ENCODE measurements around the gene RASGRP1. TPM values are rescaled to one million over a fixed set of nuclear protein-coding genes. Genes with fewer than 3 reads are reported as not detected.

The RASGRP1 gene
- polyA plus RNA-seq, 1 donor: 2.9 TPM

DNA sequence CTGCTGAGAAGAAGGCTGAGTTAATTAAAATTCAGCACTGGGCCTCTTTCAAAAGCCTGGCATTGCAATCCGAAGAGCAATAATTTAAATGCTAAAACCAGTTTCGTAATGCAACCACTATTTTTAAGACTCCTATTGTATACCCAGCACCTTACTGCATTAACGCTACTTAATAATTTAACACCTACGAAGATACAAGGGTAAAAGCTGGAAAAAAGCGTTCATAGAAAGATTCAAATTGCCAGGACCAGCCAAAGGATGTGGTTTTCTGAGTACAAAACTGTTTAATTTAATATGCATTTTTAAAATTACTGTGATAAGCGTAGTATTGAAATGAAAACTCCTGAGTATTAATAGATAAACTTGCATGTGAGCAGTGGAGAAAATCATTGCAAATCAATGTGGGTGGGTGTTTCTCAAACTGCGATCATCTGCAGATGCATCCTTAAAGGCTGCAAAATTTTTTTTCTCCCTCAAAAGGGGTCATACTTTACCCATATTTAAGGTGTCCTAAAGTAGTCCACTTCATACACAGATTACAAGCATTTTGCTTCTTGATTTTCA lies 12.9 kb upstream of the RASGRP1 start:
- H3K4me3 ChIP-seq (ENCODE audit: low read length): no peak overlapping the region
- no peaks in the 10 kb centered on the region for H3K9me3 ChIP-seq (ENCODE audit: control insufficient read depth, low read depth, low read length)
- H3K27ac ChIP-seq (ENCODE audit: low read length): no peak overlapping the region
- H3K4me1 ChIP-seq (ENCODE audit: control insufficient read depth, insufficient read depth, low read length): no peaks in the 10 kb centered on the region
- WGBS (ENCODE audit: insufficient coverage, low lambda C conversion rate): 89% methylated on average over 3 of the region's 7 CpGs
- no peaks in the 10 kb centered on the region for H3K36me3 ChIP-seq (ENCODE audit: control insufficient read depth, insufficient read depth, low read length)
- H3K27me3 ChIP-seq (ENCODE audit: control insufficient read depth, insufficient read depth, low read length): no peaks in the 10 kb centered on the region
- DNase-seq: no peak

DNA sequence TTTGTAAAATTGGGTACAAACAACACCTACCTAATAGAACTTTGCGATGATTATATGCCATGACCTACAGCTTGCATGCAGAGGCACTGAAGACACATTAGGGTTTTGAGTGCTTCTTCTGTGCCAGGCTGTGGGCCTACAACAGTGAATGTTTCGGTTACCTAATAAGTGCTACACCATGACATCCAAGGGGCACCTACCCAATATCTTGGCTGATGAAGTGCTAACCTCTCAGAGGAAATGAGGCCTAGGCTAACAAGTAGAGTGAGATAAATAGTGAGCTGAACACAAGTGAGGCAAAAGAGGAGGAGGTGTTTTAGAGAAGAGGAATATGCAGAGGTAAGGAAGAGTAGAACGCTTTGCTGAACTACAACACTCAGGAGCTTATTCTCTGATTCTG lies 12.2 kb upstream of the RASGRP1 start:
- Histone ChIP-seq H3K27ac (ENCODE audit: low read length) (no peak overlapping the region), H3K36me3 (ENCODE audit: control insufficient read depth, insufficient read depth, low read length) (no peaks in the 10 kb centered on the region), H3K4me3 (ENCODE audit: low read length) (no peak overlapping the region), H3K4me1 (ENCODE audit: control insufficient read depth, insufficient read depth, low read length) (no peaks in the 10 kb centered on the region), H3K27me3 (ENCODE audit: control insufficient read depth, insufficient read depth, low read length) (no peaks in the 10 kb centered on the region), H3K9me3 (ENCODE audit: control insufficient read depth, low read depth, low read length) (no peaks in the 10 kb centered on the region)
- DNase-seq: no peak
- WGBS (ENCODE audit: insufficient coverage, low lambda C conversion rate): no CpG with 5 or more reads among the region's 3 CpGs

DNA sequence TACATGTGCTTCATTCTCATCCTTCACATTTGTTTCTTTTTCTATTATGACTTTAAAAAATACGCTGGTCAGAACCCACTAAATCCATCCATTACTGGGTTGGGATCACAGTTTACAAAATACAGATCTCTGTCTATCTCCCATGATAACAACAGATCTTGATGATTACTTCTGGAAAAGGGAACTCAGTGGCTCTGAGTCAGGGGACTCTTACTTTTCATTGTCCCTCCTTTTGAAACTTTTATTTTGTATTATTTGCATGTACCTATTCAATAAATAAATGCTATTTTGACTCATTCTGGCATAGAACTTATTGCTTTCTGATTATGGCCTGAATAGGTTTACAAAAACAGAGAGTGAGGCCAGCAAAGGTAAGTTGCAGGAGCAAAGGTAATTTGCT lies 11.6 kb upstream of the RASGRP1 start:
- H3K36me3 ChIP-seq (ENCODE audit: control insufficient read depth, insufficient read depth, low read length): no peaks in the 10 kb centered on the region
- H3K27me3 ChIP-seq (ENCODE audit: control insufficient read depth, insufficient read depth, low read length): no peaks in the 10 kb centered on the region
- no CpG with 5 or more reads among the region's 1 CpG for WGBS (ENCODE audit: insufficient coverage, low lambda C conversion rate)
- no peak for DNase-seq
- no peak overlapping the region for H3K4me3 ChIP-seq (ENCODE audit: low read length)
- H3K27ac ChIP-seq (ENCODE audit: low read length): no peak overlapping the region
- H3K9me3 ChIP-seq (ENCODE audit: control insufficient read depth, low read depth, low read length): no peaks in the 10 kb centered on the region
- no peaks in the 10 kb centered on the region for H3K4me1 ChIP-seq (ENCODE audit: control insufficient read depth, insufficient read depth, low read length)

DNA sequence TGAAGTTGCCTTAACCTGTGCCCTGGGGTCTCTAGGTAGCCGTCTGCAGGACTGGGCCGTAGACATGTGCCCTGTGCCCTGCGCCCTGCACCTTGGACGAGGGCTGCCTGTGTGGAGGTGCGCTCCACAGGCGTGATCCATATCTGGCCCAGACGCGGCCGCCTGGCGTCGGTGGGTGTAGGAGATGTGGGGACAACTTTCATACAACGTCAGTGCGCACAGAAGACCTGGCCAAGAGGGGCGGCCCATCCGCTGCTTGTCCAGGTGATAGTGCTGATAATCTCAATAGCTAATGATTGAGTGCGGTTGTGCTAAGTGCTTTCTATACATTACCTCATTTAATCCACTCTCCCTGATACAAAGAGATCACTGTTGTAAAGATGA lies 665 bp upstream of the RASGRP1 start:
- peaks cover 10% of the 10 kb centered on the region for H3K4me1 ChIP-seq (ENCODE audit: control insufficient read depth, insufficient read depth, low read length)
- peaks cover 19% of the 10 kb centered on the region for H3K27me3 ChIP-seq (ENCODE audit: control insufficient read depth, insufficient read depth, low read length)
- no peaks in the 10 kb centered on the region for H3K36me3 ChIP-seq (ENCODE audit: control insufficient read depth, insufficient read depth, low read length)
- peaks cover 3% of the 10 kb centered on the region for H3K9me3 ChIP-seq (ENCODE audit: control insufficient read depth, low read depth, low read length)
- WGBS (ENCODE audit: insufficient coverage, low lambda C conversion rate): no CpG with 5 or more reads among the region's 16 CpGs
- no peak overlapping the region for H3K27ac ChIP-seq (ENCODE audit: low read length)
- H3K4me3 ChIP-seq (ENCODE audit: low read length): peak overlapping the region; percentile 57
- DNase-seq: no peak

DNA sequence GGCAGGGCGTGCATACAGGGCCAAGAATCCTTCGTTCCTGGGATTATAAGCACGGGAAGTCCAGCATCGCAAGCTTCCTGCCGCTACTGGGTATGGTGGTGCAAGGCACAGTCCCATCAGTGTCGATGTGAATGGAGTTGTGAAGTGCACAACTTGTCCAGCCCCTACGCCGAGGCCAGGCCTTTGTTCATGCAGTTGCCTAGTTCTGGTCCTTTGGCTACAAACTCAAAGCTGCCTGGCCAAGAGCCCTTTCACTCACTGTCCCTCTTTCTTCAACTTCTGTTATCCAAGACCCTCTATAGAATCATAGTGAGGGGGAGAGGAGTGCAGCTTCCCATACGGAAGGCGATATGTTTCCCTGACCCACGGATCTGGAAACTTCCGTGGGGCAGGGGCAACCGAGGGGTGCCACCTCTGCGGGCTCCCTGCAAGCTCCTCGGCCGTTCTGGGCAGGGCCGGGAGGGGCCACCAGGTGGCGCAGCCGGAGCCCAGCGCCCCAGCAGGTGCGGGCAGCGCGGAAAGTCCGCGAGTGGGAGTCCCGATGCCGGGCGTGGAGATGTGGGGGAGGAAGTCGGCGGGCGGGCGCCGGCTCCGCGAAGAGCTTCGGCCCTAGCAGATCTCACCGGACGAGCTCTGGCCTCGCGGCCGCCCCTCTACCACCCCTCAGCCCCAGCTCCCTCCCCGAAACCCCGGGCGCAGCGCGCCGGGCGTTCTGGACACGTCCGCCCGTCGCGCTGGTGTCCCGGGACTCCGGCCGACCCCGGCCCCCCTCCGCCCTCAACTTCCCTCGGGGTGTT lies 693 bp downstream of the RASGRP1 start:
- Histone ChIP-seq H3K27ac (ENCODE audit: low read length) (no peak overlapping the region), H3K27me3 (ENCODE audit: control insufficient read depth, insufficient read depth, low read length) (peaks cover 19% of the 10 kb centered on the region), H3K9me3 (ENCODE audit: control insufficient read depth, low read depth, low read length) (peaks cover 3% of the 10 kb centered on the region), H3K4me1 (ENCODE audit: control insufficient read depth, insufficient read depth, low read length) (peaks cover 10% of the 10 kb centered on the region), H3K4me3 (ENCODE audit: low read length) (peak overlapping the region; percentile 43), H3K36me3 (ENCODE audit: control insufficient read depth, insufficient read depth, low read length) (no peaks in the 10 kb centered on the region)
- peak; percentile 55 to 72 for DNase-seq
- WGBS (ENCODE audit: insufficient coverage, low lambda C conversion rate): 10% methylated on average over 2 of the region's 59 CpGs

DNA sequence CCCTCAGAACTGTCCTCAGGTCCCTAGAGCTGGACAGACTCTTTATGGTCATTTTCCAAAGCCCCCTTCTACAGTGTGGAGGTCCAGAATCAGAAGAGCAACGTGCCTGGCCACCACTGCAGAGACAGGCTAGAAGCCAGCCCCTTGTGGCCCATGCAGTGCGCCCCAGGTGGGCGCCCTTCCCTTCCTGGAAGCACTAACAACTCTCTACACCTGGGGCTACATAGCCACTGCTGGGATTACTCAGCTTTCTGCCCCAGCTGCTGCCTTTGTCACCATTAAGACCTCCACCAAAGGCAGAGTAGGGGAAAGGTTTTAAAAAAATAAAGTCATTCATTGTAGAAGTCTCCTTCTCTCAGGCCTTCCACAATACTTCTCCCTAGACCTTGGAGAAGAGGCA lies 2.3 kb downstream of the RASGRP1 start:
- WGBS (ENCODE audit: insufficient coverage, low lambda C conversion rate): no CpG with 5 or more reads among the region's 3 CpGs
- peaks cover 15% of the 10 kb centered on the region for H3K4me1 ChIP-seq (ENCODE audit: control insufficient read depth, insufficient read depth, low read length)
- no peaks in the 10 kb centered on the region for H3K36me3 ChIP-seq (ENCODE audit: control insufficient read depth, insufficient read depth, low read length)
- peaks cover 19% of the 10 kb centered on the region for H3K27me3 ChIP-seq (ENCODE audit: control insufficient read depth, insufficient read depth, low read length)
- H3K27ac ChIP-seq (ENCODE audit: low read length): no peak overlapping the region
- peaks cover 3% of the 10 kb centered on the region for H3K9me3 ChIP-seq (ENCODE audit: control insufficient read depth, low read depth, low read length)
- no peak for DNase-seq
- no peak overlapping the region for H3K4me3 ChIP-seq (ENCODE audit: low read length)

DNA sequence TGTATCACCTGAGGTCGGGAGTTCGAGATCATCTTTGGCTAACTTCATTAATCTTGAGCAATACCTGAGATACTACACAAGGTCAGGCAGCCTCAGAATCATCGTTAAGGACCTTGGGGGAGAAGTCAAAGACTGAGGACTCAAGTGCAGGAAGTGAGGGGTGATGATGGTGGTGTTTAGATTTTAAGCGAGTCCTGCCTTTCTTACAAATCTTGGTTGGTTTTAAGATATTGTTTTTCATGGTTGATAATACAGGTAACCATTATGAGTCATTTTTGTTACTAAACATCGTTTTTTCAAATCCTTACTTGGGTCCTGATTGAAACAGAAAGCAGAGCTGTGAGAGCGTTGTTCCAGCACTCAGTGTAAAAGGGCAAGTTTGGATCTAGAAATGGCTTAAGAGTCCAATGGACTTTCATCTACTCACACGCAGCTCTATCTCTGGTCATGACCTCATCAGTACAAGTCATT lies 4.1 kb downstream of the RASGRP1 start:
- Histone ChIP-seq H3K4me3 (ENCODE audit: low read length) (no peak overlapping the region), H3K9me3 (ENCODE audit: control insufficient read depth, low read depth, low read length) (peaks cover 3% of the 10 kb centered on the region), H3K36me3 (ENCODE audit: control insufficient read depth, insufficient read depth, low read length) (no peaks in the 10 kb centered on the region), H3K4me1 (ENCODE audit: control insufficient read depth, insufficient read depth, low read length) (peaks cover 18% of the 10 kb centered on the region), H3K27ac (ENCODE audit: low read length) (no peak overlapping the region), H3K27me3 (ENCODE audit: control insufficient read depth, insufficient read depth, low read length) (peaks cover 14% of the 10 kb centered on the region)
- WGBS (ENCODE audit: insufficient coverage, low lambda C conversion rate): 60% methylated on average over 2 of the region's 7 CpGs
- DNase-seq: peak in 1 of 2 donors; percentile 33

DNA sequence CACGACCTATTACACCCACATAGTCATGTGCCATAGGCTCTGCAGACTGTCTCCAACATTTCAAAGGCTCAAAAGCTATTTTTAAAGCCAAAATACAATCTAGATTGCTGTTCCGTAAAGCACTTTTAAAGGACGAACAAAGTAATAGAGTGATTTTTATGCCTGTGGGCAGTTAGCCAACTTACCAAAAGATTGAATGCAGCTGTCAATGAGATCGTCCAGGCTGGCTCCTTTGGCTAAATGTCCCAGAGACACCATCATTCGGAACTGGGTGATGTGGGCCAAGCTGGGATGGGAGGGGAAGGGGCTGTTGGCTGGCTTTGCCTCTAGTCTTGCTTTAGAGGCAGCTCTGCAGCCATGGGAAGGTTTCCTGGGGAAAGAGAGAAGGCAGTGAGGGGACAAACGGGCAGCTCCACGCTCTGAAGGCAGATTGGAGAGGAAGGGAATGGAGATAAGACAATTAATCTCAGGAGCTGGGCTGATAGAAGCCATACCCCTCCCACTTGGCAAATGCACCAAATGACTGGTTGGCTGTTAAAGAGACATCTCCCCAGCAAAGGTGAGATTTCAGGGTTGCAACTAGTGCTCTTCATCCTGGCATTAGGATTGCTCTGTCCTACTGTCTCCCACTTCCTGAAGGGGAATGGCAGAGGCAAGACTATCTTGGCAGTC lies 4.8 kb downstream of the RASGRP1 start:
- H3K27me3 ChIP-seq (ENCODE audit: control insufficient read depth, insufficient read depth, low read length): peaks cover 8% of the 10 kb centered on the region
- peaks cover 12% of the 10 kb centered on the region for H3K4me1 ChIP-seq (ENCODE audit: control insufficient read depth, insufficient read depth, low read length)
- no peak overlapping the region for H3K4me3 ChIP-seq (ENCODE audit: low read length)
- H3K36me3 ChIP-seq (ENCODE audit: control insufficient read depth, insufficient read depth, low read length): no peaks in the 10 kb centered on the region
- no peak overlapping the region for H3K27ac ChIP-seq (ENCODE audit: low read length)
- H3K9me3 ChIP-seq (ENCODE audit: control insufficient read depth, low read depth, low read length): peaks cover under 1% of the 10 kb centered on the region
- DNase-seq: no peak
- WGBS (ENCODE audit: insufficient coverage, low lambda C conversion rate): 100% methylated on average over 1 of the region's 7 CpGs

DNA sequence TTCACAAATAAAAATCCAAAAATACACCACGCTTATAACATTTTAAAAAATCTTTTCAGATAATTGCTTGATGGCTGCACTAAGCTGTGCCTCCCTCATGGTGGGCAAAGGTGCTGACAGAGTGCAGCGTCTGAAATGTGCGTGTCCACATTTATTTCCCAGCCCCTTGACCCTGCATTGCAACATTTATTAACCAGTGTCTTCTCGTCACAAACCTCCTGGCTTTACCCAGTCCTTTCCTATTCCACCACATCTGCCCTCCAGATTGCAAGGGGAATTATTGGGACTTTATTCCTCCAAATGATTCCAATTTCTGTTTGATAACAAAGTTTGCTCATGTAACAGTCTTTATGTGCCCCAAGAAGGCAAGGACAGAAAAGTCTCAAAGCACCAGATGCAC lies 5.5 kb downstream of the RASGRP1 start:
- 86% methylated on average over 1 of the region's 4 CpGs for WGBS (ENCODE audit: insufficient coverage, low lambda C conversion rate)
- H3K27me3 ChIP-seq (ENCODE audit: control insufficient read depth, insufficient read depth, low read length): peaks cover 6% of the 10 kb centered on the region
- H3K4me1 ChIP-seq (ENCODE audit: control insufficient read depth, insufficient read depth, low read length): peaks cover 11% of the 10 kb centered on the region
- H3K27ac ChIP-seq (ENCODE audit: low read length): no peak overlapping the region
- H3K4me3 ChIP-seq (ENCODE audit: low read length): no peak overlapping the region
- no peaks in the 10 kb centered on the region for H3K9me3 ChIP-seq (ENCODE audit: control insufficient read depth, low read depth, low read length)
- DNase-seq: no peak
- H3K36me3 ChIP-seq (ENCODE audit: control insufficient read depth, insufficient read depth, low read length): no peaks in the 10 kb centered on the region

DNA sequence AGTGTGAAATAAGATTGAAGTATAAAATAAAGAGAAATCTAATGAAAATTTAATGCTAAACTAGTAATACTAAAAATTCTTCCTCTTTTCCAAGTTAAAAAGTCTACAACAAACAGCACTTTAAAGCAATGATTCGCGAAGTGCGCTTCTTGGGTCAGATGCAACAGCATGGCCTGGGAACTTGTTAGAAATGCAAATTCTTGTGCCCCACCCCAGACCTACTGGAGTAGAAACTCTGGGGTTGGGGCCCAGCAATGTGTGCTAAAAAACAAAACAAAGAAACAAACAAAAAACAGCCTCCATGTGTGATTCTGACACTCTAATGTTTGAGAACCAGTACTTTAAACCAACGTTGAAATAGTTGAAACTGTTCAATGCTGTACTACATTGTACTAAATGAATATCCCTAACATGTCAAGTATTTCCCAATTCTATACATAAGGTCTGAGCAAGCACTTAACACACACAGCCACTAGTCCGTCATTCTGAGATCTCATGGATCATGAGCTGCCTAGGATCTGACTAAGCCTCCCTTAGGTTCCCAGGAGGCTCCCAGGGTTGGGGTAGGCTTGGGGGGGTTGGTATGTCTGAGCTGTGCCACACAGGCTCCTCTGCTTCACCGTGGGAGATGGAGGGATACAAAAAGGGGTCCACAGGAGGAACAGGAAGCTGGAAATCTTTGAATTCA lies 6.1 kb downstream of the RASGRP1 start:
- H3K36me3 ChIP-seq (ENCODE audit: control insufficient read depth, insufficient read depth, low read length): no peaks in the 10 kb centered on the region
- peak overlapping the region; percentile 30 for H3K27ac ChIP-seq (ENCODE audit: low read length)
- peaks cover 1% of the 10 kb centered on the region for H3K27me3 ChIP-seq (ENCODE audit: control insufficient read depth, insufficient read depth, low read length)
- WGBS (ENCODE audit: insufficient coverage, low lambda C conversion rate): 57% methylated on average over 1 of the region's 6 CpGs
- H3K4me1 ChIP-seq (ENCODE audit: control insufficient read depth, insufficient read depth, low read length): peaks cover 9% of the 10 kb centered on the region
- no peak for DNase-seq
- H3K4me3 ChIP-seq (ENCODE audit: low read length): no peak overlapping the region
- H3K9me3 ChIP-seq (ENCODE audit: control insufficient read depth, low read depth, low read length): no peaks in the 10 kb centered on the region
